HPDE6-E6E7 (cell line): Measurements from ENCODE around the gene ALDH18A1.
A peak's percentile ranks its signal among the peaks of the same experiment; 100 is the strongest.
"Not testable (repeated sequence)": the region's sequence is repeated elsewhere in the genome, so short reads cannot be mapped to it uniquely, and the experiment has no call there.

Experiments
- DNase-seq: peaks from one replicate; pipeline ENCODE4 v3.0.0; 2011; ENCODE audit warnings: missing footprints; ENCODE audit errors: extremely low spot score

The ALDH18A1 gene

GRCh38 chr10:95650232-95650631 is 6.3 kb downstream of the ALDH18A1 start:
- DNase-seq: no peak

DNA sequence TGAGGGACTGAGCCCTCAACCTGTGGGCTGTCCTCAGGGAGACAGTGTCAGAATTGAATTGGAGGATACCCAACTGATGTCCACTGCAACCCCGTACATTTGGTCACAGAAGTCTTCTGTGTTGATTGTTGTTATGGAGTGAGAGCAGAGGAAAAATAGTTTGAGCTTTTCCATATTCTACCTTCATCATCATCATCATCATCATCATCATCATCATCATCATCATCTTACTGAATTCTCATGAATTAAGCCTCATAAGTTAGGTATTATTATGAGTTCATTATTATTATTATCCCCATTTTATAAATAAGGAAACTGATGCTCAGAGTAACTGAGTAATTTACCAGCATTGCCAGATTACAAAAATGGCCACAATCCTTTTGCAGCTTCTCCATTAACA is 8.4 kb downstream of the ALDH18A1 start:
- no peak for DNase-seq

DNA sequence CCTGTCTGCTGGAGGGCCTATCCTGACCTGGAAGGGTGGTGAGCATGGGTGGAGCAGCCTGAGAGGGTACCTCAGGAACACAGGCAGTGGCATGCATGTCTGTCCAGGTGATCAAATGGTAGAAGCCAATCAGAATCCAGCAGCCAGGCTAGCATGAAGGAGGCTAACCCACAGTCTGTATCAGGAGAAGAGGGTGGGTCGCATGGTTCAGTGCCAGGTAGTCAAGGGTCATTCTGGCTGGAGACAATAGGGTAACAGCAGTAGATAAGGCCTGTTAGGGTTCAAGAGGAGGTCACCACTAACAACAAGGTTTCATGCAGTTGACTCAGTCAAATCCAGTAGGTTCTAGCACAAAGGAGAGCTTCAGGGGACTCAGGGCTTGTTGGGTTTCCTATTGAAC is 10.4 kb downstream of the ALDH18A1 start:
- no peak for DNase-seq

DNA sequence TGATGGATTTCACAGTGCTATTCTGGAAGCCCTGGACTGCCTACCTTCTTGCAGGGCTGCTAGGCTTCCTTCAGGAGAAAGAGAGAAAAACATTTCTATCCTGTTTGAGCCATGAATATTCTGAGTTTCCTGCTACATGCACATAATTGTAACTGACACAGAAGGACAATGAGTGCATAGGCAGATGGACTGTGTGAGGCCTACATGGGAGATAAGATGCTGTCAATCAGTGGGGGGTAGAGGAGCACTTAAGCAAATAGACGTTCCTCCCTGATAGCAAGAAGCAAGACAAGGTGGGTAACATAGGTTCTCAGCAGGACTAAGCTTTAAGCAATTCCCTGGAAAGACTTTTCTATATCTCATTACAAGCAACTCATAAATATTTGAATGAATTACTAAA is 11.6 kb downstream of the ALDH18A1 start:
- DNase-seq: no peak

DNA sequence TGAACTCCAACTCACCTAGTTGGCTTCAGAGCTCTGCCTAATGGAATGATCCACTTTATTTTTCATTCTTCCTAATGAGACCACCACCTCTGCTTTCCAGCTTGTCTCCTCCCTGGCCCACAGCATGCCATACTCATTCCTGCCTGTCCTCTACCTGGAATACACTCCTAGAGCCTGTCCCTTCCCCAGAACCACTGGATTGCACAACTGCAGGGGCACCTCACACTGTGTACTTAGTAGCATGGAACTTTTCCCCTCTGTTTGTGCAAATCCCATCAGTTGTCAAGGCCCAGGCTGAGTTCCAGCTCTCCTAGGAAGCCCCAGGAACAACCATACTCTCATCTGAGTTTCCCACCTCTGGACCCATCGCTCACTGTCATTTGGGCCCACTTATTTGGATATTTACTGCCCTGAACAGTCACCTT is 15.6 kb downstream of the ALDH18A1 start:
- no peak for DNase-seq

DNA sequence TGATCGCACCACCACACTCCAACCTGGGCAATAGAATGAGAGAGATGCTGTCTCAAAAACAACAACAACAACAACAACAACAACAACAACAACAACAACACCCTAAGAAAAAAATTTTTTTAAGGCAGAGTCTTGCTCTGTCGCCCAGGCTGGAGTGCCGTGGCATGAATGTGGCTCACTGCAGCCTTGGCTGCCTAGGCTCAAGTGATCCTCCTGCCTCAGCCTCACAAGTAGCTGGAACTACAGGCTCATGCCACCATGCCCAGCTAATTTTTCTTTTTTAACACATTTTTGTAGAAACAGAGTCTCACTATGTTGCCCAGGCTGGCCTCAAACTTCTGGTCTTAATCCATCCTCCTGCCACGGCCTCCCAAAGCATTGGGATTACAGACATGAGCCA is 18.6 kb downstream of the ALDH18A1 start:
- DNase-seq: no peak

- no peak for DNase-seq
Observed at GRCh38 chr10:95637140-95637539, 19.4 kb downstream of the ALDH18A1 start.

GRCh38 chr10:95635319-95635733 is 21.2 kb downstream of the ALDH18A1 start:
- DNase-seq: no peak

- DNase-seq: no peak
Observed at GRCh38 chr10:95628786-95629185, 27.7 kb downstream of the ALDH18A1 start.

DNA sequence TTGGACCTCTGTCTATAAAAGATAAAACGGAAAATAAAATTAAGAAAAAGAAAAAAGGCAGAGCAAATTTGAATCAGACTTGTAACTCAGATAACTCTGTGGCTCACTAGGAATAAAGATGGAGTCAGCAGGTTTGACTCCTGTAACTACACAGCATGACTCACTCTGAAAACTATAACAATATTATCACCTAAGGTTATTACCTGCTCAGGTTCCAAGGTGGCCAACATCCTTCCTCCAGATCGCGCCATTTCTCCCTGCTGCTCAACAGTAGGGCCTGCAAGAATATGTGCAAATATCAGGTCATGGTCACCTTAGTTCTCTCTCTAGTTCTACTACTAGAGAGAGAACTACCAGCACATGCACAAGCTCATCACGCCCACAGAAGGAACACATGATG is 30.0 kb downstream of the ALDH18A1 start:
- DNase-seq: no peak

DNA sequence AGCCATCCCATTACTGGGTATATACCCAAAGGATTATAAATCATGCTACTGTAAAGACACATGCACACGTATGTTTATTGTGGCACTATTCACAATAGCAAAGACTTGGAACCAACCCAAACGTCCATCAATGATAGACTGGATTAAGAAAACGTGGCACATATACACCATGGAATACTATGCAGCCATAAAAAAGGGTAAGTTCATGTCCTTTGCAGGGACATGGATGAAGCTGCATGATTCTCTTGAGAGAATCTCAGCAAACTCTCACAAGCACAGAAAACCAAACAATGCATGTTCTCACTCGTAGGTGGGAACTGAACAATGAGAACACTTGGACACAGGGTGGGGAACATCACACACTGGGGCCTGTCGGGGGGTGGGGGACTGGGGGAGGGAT is 36.1 kb downstream of the ALDH18A1 start:
- not testable (repeated sequence) for DNase-seq

DNA sequence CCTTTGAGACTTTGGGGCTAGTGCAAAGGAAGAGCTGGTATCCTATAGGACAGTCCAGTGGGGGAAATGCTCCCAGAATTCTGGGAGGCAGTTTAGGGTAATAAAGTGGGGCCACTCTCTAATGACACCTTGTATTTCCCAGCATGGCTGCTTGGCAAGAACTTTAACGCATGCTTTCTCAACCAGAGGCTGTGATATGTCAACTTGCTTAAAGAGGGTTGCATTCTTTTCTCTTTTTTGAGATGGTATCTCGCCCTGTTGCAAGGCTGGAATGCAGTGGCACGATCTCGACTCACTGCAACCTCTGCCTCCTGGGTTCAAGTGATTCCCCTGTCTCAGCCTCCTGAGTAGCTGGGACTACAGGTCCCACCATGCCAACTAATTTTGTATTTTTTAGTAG is 38.4 kb downstream of the ALDH18A1 start:
- no peak for DNase-seq

- no peak for DNase-seq
Observed at GRCh38 chr10:95616446-95616845, 40.1 kb downstream of the ALDH18A1 start.

DNA sequence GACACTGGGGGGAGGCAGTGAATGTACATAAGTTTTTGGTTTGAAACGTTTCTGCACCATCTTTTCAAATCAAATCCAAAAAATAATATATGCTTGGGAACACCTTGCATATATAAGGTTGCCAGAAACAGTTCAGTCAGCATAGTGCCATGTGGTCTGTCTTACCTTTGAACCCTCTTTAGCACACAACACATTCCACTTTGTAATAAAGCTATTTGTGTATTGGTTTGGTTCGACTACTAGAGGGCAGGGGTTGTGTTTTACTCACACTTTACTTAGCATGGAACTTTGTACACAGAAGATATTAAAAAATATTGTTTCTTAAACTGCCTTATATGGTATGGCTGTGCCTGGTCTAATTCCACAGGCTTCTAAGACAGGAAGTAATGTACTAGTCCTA is 43.2 kb downstream of the ALDH18A1 start:
- DNase-seq: no peak

GRCh38 chr10:95610727-95611126 is 45.8 kb downstream of the ALDH18A1 start:
- no peak for DNase-seq

- DNase-seq: no peak
Observed at GRCh38 chr10:95606922-95607321, 49.6 kb downstream of the ALDH18A1 start.

- no peak for DNase-seq
Observed at GRCh38 chr10:95605163-95605562, 51.3 kb downstream of the ALDH18A1 start.

GRCh38 chr10:95604630-95605029 is 51.9 kb downstream of the ALDH18A1 start:
- no peak for DNase-seq

DNA sequence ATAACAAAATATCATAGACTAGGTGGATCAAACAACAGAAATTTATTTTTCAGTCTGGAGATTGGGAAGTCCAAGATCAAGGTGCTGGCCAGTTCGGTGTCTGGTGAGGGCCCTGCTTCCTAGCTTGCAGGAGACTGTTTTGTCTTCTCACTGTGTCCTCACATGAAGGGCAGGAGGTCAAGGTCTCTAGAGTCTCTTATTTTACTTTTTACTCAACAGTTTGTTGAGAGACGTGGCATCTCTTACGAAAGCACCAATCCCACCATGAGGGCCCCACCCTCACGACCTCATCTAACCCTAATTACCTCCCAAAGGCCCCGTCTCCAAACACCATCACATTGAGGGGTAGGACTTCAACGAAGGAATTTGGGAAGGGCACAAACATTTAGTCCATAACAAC is 54.1 kb downstream of the ALDH18A1 start:
- DNase-seq: no peak

GRCh38 chr10:95601116-95601719 is 55.3 kb downstream of the ALDH18A1 start:
- DNase-seq: peak; percentile 67

DNA sequence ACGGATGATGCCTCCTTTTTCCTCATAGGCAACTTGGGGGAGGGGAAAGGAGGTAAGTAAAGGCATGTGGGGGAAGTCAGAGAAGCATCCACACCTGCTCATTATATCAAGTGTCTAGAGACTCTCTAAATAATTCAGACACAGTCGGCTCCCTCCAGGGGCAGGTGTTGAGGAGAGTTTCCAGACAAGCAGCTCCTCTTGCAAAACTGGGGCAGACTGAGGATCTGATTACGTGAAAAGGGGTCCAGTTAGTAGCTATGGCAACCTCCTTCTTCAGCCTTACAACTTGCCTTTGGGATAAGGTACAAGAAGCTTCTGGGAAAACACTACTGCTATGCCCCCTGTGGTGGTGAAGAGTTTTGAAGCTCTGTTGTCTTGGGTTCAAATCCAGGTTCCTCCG is 56.4 kb downstream of the ALDH18A1 start:
- DNase-seq: no peak

- DNase-seq: no peak
Observed at GRCh38 chr10:95597788-95598187, 58.7 kb downstream of the ALDH18A1 start.

DNA sequence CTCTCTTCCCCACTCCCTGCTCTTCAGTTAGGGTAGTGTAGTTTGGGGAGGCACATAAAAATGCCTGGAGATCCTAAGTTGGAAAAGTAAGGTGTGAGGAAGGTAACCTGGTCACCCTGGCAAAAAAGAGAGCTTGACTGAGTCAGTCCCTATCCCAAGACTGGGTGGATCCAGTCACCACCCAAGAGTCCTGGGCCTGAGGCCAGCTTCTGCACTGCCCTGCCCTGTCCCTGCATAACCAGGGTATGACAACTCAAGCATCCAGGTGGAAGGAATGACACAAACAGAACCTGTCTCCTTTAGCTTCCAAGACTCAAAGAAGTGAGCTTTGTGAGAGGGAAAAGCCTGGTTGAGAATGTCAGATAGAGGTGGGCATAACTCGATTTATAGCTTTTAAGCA is 68.5 kb downstream of the ALDH18A1 start:
- DNase-seq: peak; percentile 14

GRCh38 chr10:95579835-95580535 is 76.5 kb downstream of the ALDH18A1 start:
- DNase-seq: no peak
